IMR-90 (cell line): ENCODE measurements around the gene KATNIP. TPM values are rescaled to one million over a fixed set of nuclear protein-coding genes. Genes with fewer than 3 reads are reported as not detected.

Source experiments
- ATAC-seq: fragments of 200-7000 bp; cut with Tn5 transposase; 2 replicates; pipeline ENCODE4 v1.9.1; 2020; ENCODE audit warnings: low read depth, mild to moderate bottlenecking, moderate library complexity
- BruUV-seq: library from RNA; stranded (reverse); fragments of 400-500 nt; replicated peaks from 2 replicates; lab custom pipeline; 2021; lab: Mats Ljungman, UMichigan
- CTCF ChIA-PET: fragments of 300-600 bp; formaldehyde crosslinking; extraction: SDS; loops from one replicate; lab custom pipeline; 2021; ENCODE audit warnings: antibody characterized with exemption; lab: Yijun Ruan, JAX
- POLR2A ChIA-PET: fragments of 300-600 bp; sonication (Branson Sonifier 250); formaldehyde crosslinking; loops from one replicate; lab custom pipeline; 2022; ENCODE audit warnings: antibody characterized with exemption; ENCODE audit not compliant: unreplicated experiment; lab: Charles Lee
- DNase-seq: peaks from one replicate; pipeline ENCODE4 v3.0.0; 2013
- H2AFZ ChIP-seq: replicated peaks from 2 replicates; pipeline ENCODE3; 2013; ENCODE audit warnings: low read length, mild to moderate bottlenecking; ENCODE audit not compliant: poor library complexity
- H2AK5ac ChIP-seq: 2 replicates; pipeline ENCODE4 v1.6.1; 2013; ENCODE audit warnings: low read depth, low read length, inconsistent platforms
- H2AK9ac ChIP-seq: replicated peaks from 2 replicates; pipeline ENCODE3; 2013; ENCODE audit warnings: mild to moderate bottlenecking, low read depth, low read length, moderate library complexity; ENCODE audit not compliant: poor library complexity
- H2BK120ac ChIP-seq: 2 replicates; pipeline ENCODE4 v1.6.1; 2013; ENCODE audit warnings: low read depth, low read length, inconsistent platforms
- H2BK15ac ChIP-seq: 3 replicates; pipeline ENCODE4 v1.6.1; 2013; ENCODE audit warnings: low read depth, low read length, inconsistent platforms
- H2BK20ac ChIP-seq: 2 replicates; pipeline ENCODE4 v1.6.1; 2013; ENCODE audit warnings: low read depth, mild to moderate bottlenecking, inconsistent platforms, low read length, moderate library complexity
- H2BK5ac ChIP-seq: 2 replicates; pipeline ENCODE4 v1.6.1; 2013; ENCODE audit warnings: mild to moderate bottlenecking, low read depth, low read length, inconsistent platforms; ENCODE audit not compliant: poor library complexity, severe bottlenecking
- H3K14ac ChIP-seq: replicated peaks from 2 replicates; pipeline ENCODE4 v1.6.1; 2013; ENCODE audit warnings: low read depth, low read length, inconsistent platforms
- H3K18ac ChIP-seq: 2 replicates; pipeline ENCODE4 v1.6.1; 2013; ENCODE audit warnings: low read depth, low read length, control low read depth
- H3K23ac ChIP-seq: 2 replicates; pipeline ENCODE4 v1.6.1; 2013; ENCODE audit warnings: low read depth, low read length, inconsistent platforms
- H3K27ac ChIP-seq: 2 replicates; pipeline ENCODE4 v1.5.1; 2013; ENCODE audit warnings: mild to moderate bottlenecking, control low read depth, low read length; ENCODE audit not compliant: insufficient read depth
- H3K27me3 ChIP-seq: 2 replicates; pipeline ENCODE4 v1.6.1; 2013; ENCODE audit warnings: low read length; ENCODE audit not compliant: control insufficient read depth, insufficient read depth
- H3K36me3 ChIP-seq: 2 replicates; pipeline ENCODE4 v1.6.1; 2013; ENCODE audit warnings: low read length, mixed read lengths; ENCODE audit not compliant: control insufficient read depth, insufficient read depth
- H3K4ac ChIP-seq: 2 replicates; pipeline ENCODE4 v1.6.1; 2013; ENCODE audit warnings: low read depth, low read length, inconsistent platforms
- H3K4me1 ChIP-seq: 2 replicates; pipeline ENCODE4 v1.6.1; 2013; ENCODE audit warnings: low read length, mixed read lengths; ENCODE audit not compliant: control insufficient read depth, insufficient read depth
- H3K4me2 ChIP-seq: 2 replicates; pipeline ENCODE4 v1.6.1; 2013; ENCODE audit warnings: low read depth, mild to moderate bottlenecking, control low read depth, low read length, moderate library complexity
- H3K4me3 ChIP-seq: 2 replicates; pipeline ENCODE4 v1.5.1; 2013; ENCODE audit warnings: low read depth, mild to moderate bottlenecking, control low read depth, low read length, moderate library complexity; ENCODE audit not compliant: insufficient read depth
- H3K56ac ChIP-seq: 2 replicates; pipeline ENCODE4 v1.6.1; 2013; ENCODE audit warnings: low read length, inconsistent platforms; ENCODE audit not compliant: insufficient read depth; ENCODE audit errors: extremely low read depth
- H3K79me1 ChIP-seq, 2 experiments: 2 replicates each; pipeline ENCODE4 v1.6.1; 2013; ENCODE audit warnings: low read length in 2 of 2, inconsistent platforms in 1 of 2, low read depth in 1 of 2
- H3K9ac ChIP-seq: 2 replicates; pipeline ENCODE4 v1.6.1; 2013; ENCODE audit warnings: low read depth, low read length, control low read depth
- H3K9me1 ChIP-seq: 2 replicates; pipeline ENCODE4 v1.6.1; 2013; ENCODE audit warnings: low read length, inconsistent platforms; ENCODE audit not compliant: insufficient read depth
- H3K9me3 ChIP-seq: 2 replicates; pipeline ENCODE4 v1.6.1; 2013; ENCODE audit warnings: low read length; ENCODE audit not compliant: control insufficient read depth, insufficient read depth
- H4K20me1 ChIP-seq: 2 replicates; pipeline ENCODE4 v1.6.1; 2013; ENCODE audit warnings: low read length, inconsistent platforms; ENCODE audit not compliant: insufficient read depth
- H4K5ac ChIP-seq: 2 replicates; pipeline ENCODE4 v1.6.1; 2013; ENCODE audit warnings: mild to moderate bottlenecking, low read depth, low read length, control low read depth
- H4K8ac ChIP-seq, 2 experiments: 2 replicates each; pipeline ENCODE4 v1.6.1; 2013; ENCODE audit warnings: low read depth in 2 of 2, low read length in 2 of 2, control low read depth in 1 of 2, inconsistent platforms in 1 of 2
- H4K91ac ChIP-seq: 2 replicates; pipeline ENCODE4 v1.6.1; 2013; ENCODE audit warnings: low read depth, low read length, inconsistent platforms; ENCODE audit not compliant: insufficient read depth
- CEBPB ChIP-seq: IDR thresholded peaks from 2 replicates; pipeline ENCODE4 v1.6.1; 2012; ENCODE audit warnings: low read depth, low read length, improper control_type of control experiment
- CHD1 ChIP-seq: IDR thresholded peaks from 2 replicates; pipeline ENCODE4 v1.6.1; 2012; ENCODE audit warnings: low read depth, low read length, improper control_type of control experiment
- FOS ChIP-seq: fragments of 150-350 bp; IDR thresholded peaks from 2 replicates; pipeline ENCODE4 v1.6.1; 2016; ENCODE audit warnings: low read depth, low read length
- MXI1 ChIP-seq: IDR thresholded peaks from 2 replicates; pipeline ENCODE4 v1.6.1; 2012; ENCODE audit warnings: low read depth, mild to moderate bottlenecking, low read length, moderate library complexity, borderline replicate concordance
- NFE2L2 ChIP-seq: fragments of 150-350 bp; IDR thresholded peaks from 2 replicates; pipeline ENCODE4 v1.6.1; 2016; ENCODE audit warnings: low read depth, mild to moderate bottlenecking, low read length
- RFX5 ChIP-seq: IDR thresholded peaks from 2 replicates; pipeline ENCODE4 v1.8.0; 2012; ENCODE audit warnings: low read depth, mild to moderate bottlenecking, low read length, moderate library complexity
- WGBS, 2 experiments: methylation state at CpG; one replicate each; pipeline versions ENCODE4 v1.1.5 to v1.1.7; 2013; ENCODE audit warnings: missing lambda C conversion rate in 2 of 2; ENCODE audit not compliant: insufficient read length in 1 of 2; ENCODE audit errors: extremely low coverage in 2 of 2; 5-methylcytosine and 5-hydroxymethylcytosine counted together
- dilution Hi-C: fragments of 300-500 bp; cut with HindIII; formaldehyde crosslinking; loops from one replicate; pipeline ENCODE4 v1.14.3; 2018; ENCODE audit warnings: low sequenced_read_pairs; ENCODE audit not compliant: unreplicated experiment
- in situ Hi-C: fragments of 300-500 bp; cut with MboI; formaldehyde crosslinking; loops from 3 replicates; pipeline ENCODE4 v1.14.3; 2019; ENCODE audit warnings: low sequenced_read_pairs, inconsistent platforms, mixed read lengths
- intact Hi-C: fragments of 100-400 bp; cut with micrococcal nuclease; formaldehyde crosslinking; loops from 2 replicates; pipeline ENCODE4 v1.10.0; 2022
- polyA plus RNA-seq, 3 experiments: library from polyadenylated mRNA; depleted of rRNA; stranded (reverse); fragments of >200 nt; gene quantifications; 2 replicates each; pipeline ENCODE4 v1.2.3, GENCODE V29; 2012; ENCODE audit warnings: low replicate concordance in 1 of 3
- total RNA-seq: library from RNA; depleted of rRNA; stranded (reverse); fragments of >200 nt; gene quantifications from 2 replicates; pipeline ENCODE4 v1.2.3, GENCODE V29; 2012
- TF ChIP-seq, protein P1 (sequence below): fragments of 150-350 bp; IDR thresholded peaks from 2 replicates; pipeline ENCODE4 v1.6.1; 2016; ENCODE audit warnings: low read depth, mild to moderate bottlenecking, low read length, moderate library complexity, borderline replicate concordance

The KATNIP gene
- total and polyA plus RNA-seq, 2 of the 4 experiments (the other 2 are of a cell fraction), result 16.7 to 18.6 TPM

DNA sequence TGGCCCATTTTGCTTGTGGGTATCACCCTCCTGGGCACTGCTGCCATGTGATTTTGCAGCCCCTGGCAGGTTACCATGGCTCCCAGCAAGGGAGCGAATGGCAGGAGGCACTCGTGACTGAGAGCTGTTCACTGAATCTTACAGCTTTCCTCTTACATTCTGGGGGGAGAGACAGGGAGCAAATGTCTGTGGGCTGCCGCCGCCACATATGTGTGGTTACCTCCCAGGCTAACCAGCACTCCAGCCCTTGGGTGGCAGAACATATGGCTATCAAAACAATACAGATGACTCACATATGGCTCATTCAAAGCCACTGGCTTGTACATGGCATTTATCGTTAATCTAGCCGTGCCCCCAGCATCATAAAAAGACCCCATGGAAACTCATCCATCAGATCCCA, 20.0 kb upstream of the KATNIP start:
- no peak overlapping the region for H2BK120ac ChIP-seq
- H3K9ac ChIP-seq, result no peak overlapping the region
- H3K27ac ChIP-seq, result no peak overlapping the region
- H2AFZ ChIP-seq, result peak overlapping the region; percentile 2
- no peak overlapping the region for H3K14ac ChIP-seq
- H2BK5ac ChIP-seq, result no peak overlapping the region
- H4K5ac ChIP-seq, result no peak overlapping the region
- peaks cover 79% of the 10 kb centered on the region for H3K36me3 ChIP-seq
- no peak overlapping the region for H3K56ac ChIP-seq
- peaks cover 6 to 21% of the 10 kb centered on the region in 2 experiments; a peak in 3 of 4 replicates for H3K79me1 ChIP-seq
- no peak overlapping the region for H4K8ac ChIP-seq
- no peak overlapping the region for H3K4ac ChIP-seq
- H2BK15ac ChIP-seq, result no peak overlapping the region
- no peak overlapping the region for H3K23ac ChIP-seq
- no peak overlapping the region for H4K91ac ChIP-seq
- no peak overlapping the region for H3K4me2 ChIP-seq
- peak overlapping the region; percentile 62 for H2AK9ac ChIP-seq
- BruUV-seq, result no TSS peak
- no peak overlapping the region for H2AK5ac ChIP-seq
- peaks cover 17% of the 10 kb centered on the region for H3K9me1 ChIP-seq
- H3K4me1 ChIP-seq, result peaks cover 4% of the 10 kb centered on the region
- intact Hi-C loops (no loop called here), in situ Hi-C loops (no loop called here), dilution Hi-C loops (no loop called here)
- ChIA-PET CTCF (no interaction called here), POLR2A (interaction anchor here (0.9 kb wide), 1 partner anchor 20 kb away, joined by 3 read pairs; the partner anchor contains the start of gene KATNIP)
- DNase-seq (peak; percentile 82), ATAC-seq (peak; percentile 80)
- no peak overlapping the region for H3K4me3 ChIP-seq
- H3K9me3 ChIP-seq, result no peaks in the 10 kb centered on the region
- H3K27me3 ChIP-seq, result no peaks in the 10 kb centered on the region
- peaks cover 23% of the 10 kb centered on the region for H4K20me1 ChIP-seq
- WGBS, 2 experiments, result no CpG with 5 or more reads among the region's 6 CpGs
- H2BK20ac ChIP-seq, result no peak overlapping the region
- H3K18ac ChIP-seq, result no peak overlapping the region
- TF ChIP-seq CEBPB, result no peak
- TF ChIP-seq, protein P1, sequence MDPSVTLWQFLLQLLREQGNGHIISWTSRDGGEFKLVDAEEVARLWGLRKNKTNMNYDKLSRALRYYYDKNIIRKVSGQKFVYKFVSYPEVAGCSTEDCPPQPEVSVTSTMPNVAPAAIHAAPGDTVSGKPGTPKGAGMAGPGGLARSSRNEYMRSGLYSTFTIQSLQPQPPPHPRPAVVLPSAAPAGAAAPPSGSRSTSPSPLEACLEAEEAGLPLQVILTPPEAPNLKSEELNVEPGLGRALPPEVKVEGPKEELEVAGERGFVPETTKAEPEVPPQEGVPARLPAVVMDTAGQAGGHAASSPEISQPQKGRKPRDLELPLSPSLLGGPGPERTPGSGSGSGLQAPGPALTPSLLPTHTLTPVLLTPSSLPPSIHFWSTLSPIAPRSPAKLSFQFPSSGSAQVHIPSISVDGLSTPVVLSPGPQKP, result no peak
- peak; percentile 50; the same call in 1 of the 2 replicates for TF ChIP-seq FOS
- no peak for TF ChIP-seq NFE2L2
- no peak for TF ChIP-seq CHD1
- TF ChIP-seq RFX5, result no peak
- TF ChIP-seq MXI1, result no peak
